ENCODE results near the gene MED28. TPM values are rescaled to one million over a fixed set of nuclear protein-coding genes. Genes with fewer than 3 reads are reported as not detected.
"Not testable (repeated sequence)": the region's sequence is repeated elsewhere in the genome, so short reads cannot be mapped to it uniquely, and the experiment has no call there.

MED28 gene
- total and polyA plus RNA-seq, 4 donors, result 21.1 to 45.1 (median 33.3) TPM

GRCh38 chr4:17657849-17658248, 43.4 kb downstream of the MED28 start:
- no peaks in the 10 kb centered on the region for H3K9me3 ChIP-seq (ENCODE audit: control insufficient read depth, insufficient read depth, low read length)
- H3K27me3 ChIP-seq (ENCODE audit: control insufficient read depth, insufficient read depth, low read length), result no peaks in the 10 kb centered on the region
- H3K36me3 ChIP-seq (ENCODE audit: control insufficient read depth, insufficient read depth, low read length), result no peaks in the 10 kb centered on the region
- no peak overlapping the region for H3K4me3 ChIP-seq (ENCODE audit: low read depth, low read length)
- H3K4me1 ChIP-seq (ENCODE audit: control insufficient read depth, insufficient read depth, low read length), result no peaks in the 10 kb centered on the region
- no peak overlapping the region for H3K27ac ChIP-seq (ENCODE audit: low read depth, low read length)
- WGBS (ENCODE audit: insufficient coverage), result 92% methylated on average over 9 of the region's 9 CpGs
- DNase-seq (ENCODE audit: low read depth in 4 of 6, low spot score in 6 of 6), result no peak

GRCh38 chr4:17659196-17659595, 44.8 kb downstream of the MED28 start:
- H3K4me1 ChIP-seq (ENCODE audit: control insufficient read depth, insufficient read depth, low read length); H3K4me3 ChIP-seq (ENCODE audit: low read depth, low read length); H3K27ac ChIP-seq (ENCODE audit: low read depth, low read length); H3K9me3 ChIP-seq (ENCODE audit: control insufficient read depth, insufficient read depth, low read length); H3K36me3 ChIP-seq (ENCODE audit: control insufficient read depth, insufficient read depth, low read length); H3K27me3 ChIP-seq (ENCODE audit: control insufficient read depth, insufficient read depth, low read length); DNase-seq (ENCODE audit: low read depth in 4 of 6, low spot score in 6 of 6): not testable (repeated sequence)
- 100% methylated on average over 4 of the region's 8 CpGs for WGBS (ENCODE audit: insufficient coverage)

GRCh38 chr4:17662694-17663093, 48.3 kb downstream of the MED28 start:
- no peak for DNase-seq (ENCODE audit: low read depth in 4 of 6, low spot score in 6 of 6)
- Histone ChIP-seq H3K4me1 (ENCODE audit: control insufficient read depth, insufficient read depth, low read length) (no peaks in the 10 kb centered on the region), H3K27ac (ENCODE audit: low read depth, low read length) (no peak overlapping the region), H3K4me3 (ENCODE audit: low read depth, low read length) (no peak overlapping the region), H3K36me3 (ENCODE audit: control insufficient read depth, insufficient read depth, low read length) (no peaks in the 10 kb centered on the region), H3K27me3 (ENCODE audit: control insufficient read depth, insufficient read depth, low read length) (no peaks in the 10 kb centered on the region), H3K9me3 (ENCODE audit: control insufficient read depth, insufficient read depth, low read length) (no peaks in the 10 kb centered on the region)
- 95% methylated on average over 3 of the region's 3 CpGs for WGBS (ENCODE audit: insufficient coverage)

GRCh38 chr4:17664755-17665154, 50.3 kb downstream of the MED28 start:
- 79% methylated on average over 4 of the region's 4 CpGs for WGBS (ENCODE audit: insufficient coverage)
- no peaks in the 10 kb centered on the region for H3K27me3 ChIP-seq (ENCODE audit: control insufficient read depth, insufficient read depth, low read length)
- H3K27ac ChIP-seq (ENCODE audit: low read depth, low read length), result no peak overlapping the region
- H3K4me3 ChIP-seq (ENCODE audit: low read depth, low read length), result no peak overlapping the region
- H3K36me3 ChIP-seq (ENCODE audit: control insufficient read depth, insufficient read depth, low read length), result no peaks in the 10 kb centered on the region
- no peaks in the 10 kb centered on the region for H3K9me3 ChIP-seq (ENCODE audit: control insufficient read depth, insufficient read depth, low read length)
- H3K4me1 ChIP-seq (ENCODE audit: control insufficient read depth, insufficient read depth, low read length), result no peaks in the 10 kb centered on the region
- DNase-seq (ENCODE audit: low read depth in 4 of 6, low spot score in 6 of 6), result no peak

GRCh38 chr4:17665346-17665745, 50.9 kb downstream of the MED28 start:
- 92% methylated on average over 1 of the region's 1 CpG for WGBS (ENCODE audit: insufficient coverage)
- H3K9me3 ChIP-seq (ENCODE audit: control insufficient read depth, insufficient read depth, low read length), result no peaks in the 10 kb centered on the region
- H3K27ac ChIP-seq (ENCODE audit: low read depth, low read length), result no peak overlapping the region
- no peaks in the 10 kb centered on the region for H3K4me1 ChIP-seq (ENCODE audit: control insufficient read depth, insufficient read depth, low read length)
- DNase-seq (ENCODE audit: low read depth in 4 of 6, low spot score in 6 of 6), result no peak
- no peak overlapping the region for H3K4me3 ChIP-seq (ENCODE audit: low read depth, low read length)
- no peaks in the 10 kb centered on the region for H3K36me3 ChIP-seq (ENCODE audit: control insufficient read depth, insufficient read depth, low read length)
- H3K27me3 ChIP-seq (ENCODE audit: control insufficient read depth, insufficient read depth, low read length), result no peaks in the 10 kb centered on the region

GRCh38 chr4:17665852-17666251, 51.4 kb downstream of the MED28 start:
- WGBS (ENCODE audit: insufficient coverage), result 100% methylated on average over 1 of the region's 3 CpGs
- Histone ChIP-seq H3K27me3 (ENCODE audit: control insufficient read depth, insufficient read depth, low read length) (no peaks in the 10 kb centered on the region), H3K9me3 (ENCODE audit: control insufficient read depth, insufficient read depth, low read length) (no peaks in the 10 kb centered on the region), H3K4me1 (ENCODE audit: control insufficient read depth, insufficient read depth, low read length) (no peaks in the 10 kb centered on the region), H3K36me3 (ENCODE audit: control insufficient read depth, insufficient read depth, low read length) (no peaks in the 10 kb centered on the region), H3K27ac (ENCODE audit: low read depth, low read length) (no peak overlapping the region), H3K4me3 (ENCODE audit: low read depth, low read length) (no peak overlapping the region)
- no peak for DNase-seq (ENCODE audit: low read depth in 4 of 6, low spot score in 6 of 6)

GRCh38 chr4:17667253-17667652, 52.8 kb downstream of the MED28 start:
- no peaks in the 10 kb centered on the region for H3K4me1 ChIP-seq (ENCODE audit: control insufficient read depth, insufficient read depth, low read length)
- no peaks in the 10 kb centered on the region for H3K36me3 ChIP-seq (ENCODE audit: control insufficient read depth, insufficient read depth, low read length)
- H3K27me3 ChIP-seq (ENCODE audit: control insufficient read depth, insufficient read depth, low read length), result no peaks in the 10 kb centered on the region
- H3K4me3 ChIP-seq (ENCODE audit: low read depth, low read length), result no peak overlapping the region
- H3K27ac ChIP-seq (ENCODE audit: low read depth, low read length), result no peak overlapping the region
- DNase-seq (ENCODE audit: low read depth in 4 of 6, low spot score in 6 of 6), result no peak
- no peaks in the 10 kb centered on the region for H3K9me3 ChIP-seq (ENCODE audit: control insufficient read depth, insufficient read depth, low read length)
- WGBS (ENCODE audit: insufficient coverage), result 88% methylated on average over 2 of the region's 3 CpGs

GRCh38 chr4:17667653-17668201, 53.3 kb downstream of the MED28 start:
- no peak overlapping the region for H3K4me3 ChIP-seq (ENCODE audit: low read depth, low read length)
- 94% methylated on average over 3 of the region's 3 CpGs for WGBS (ENCODE audit: insufficient coverage)
- no peak overlapping the region for H3K27ac ChIP-seq (ENCODE audit: low read depth, low read length)

GRCh38 chr4:17670423-17670822, 56.0 kb downstream of the MED28 start:
- Histone ChIP-seq H3K27me3 (ENCODE audit: control insufficient read depth, insufficient read depth, low read length) (no peaks in the 10 kb centered on the region), H3K36me3 (ENCODE audit: control insufficient read depth, insufficient read depth, low read length) (no peaks in the 10 kb centered on the region), H3K27ac (ENCODE audit: low read depth, low read length) (no peak overlapping the region), H3K4me1 (ENCODE audit: control insufficient read depth, insufficient read depth, low read length) (no peaks in the 10 kb centered on the region), H3K9me3 (ENCODE audit: control insufficient read depth, insufficient read depth, low read length) (no peaks in the 10 kb centered on the region), H3K4me3 (ENCODE audit: low read depth, low read length) (no peak overlapping the region)
- DNase-seq (ENCODE audit: low read depth in 4 of 6, low spot score in 6 of 6), result no peak

More at GRCh38 chr4:17667653-17668201, 53.3 kb downstream of the MED28 start:
- no peak for DNase-seq (ENCODE audit: low read depth in 4 of 6, low spot score in 6 of 6)
- Histone ChIP-seq H3K27me3 (ENCODE audit: control insufficient read depth, insufficient read depth, low read length) (no peaks in the 10 kb centered on the region), H3K9me3 (ENCODE audit: control insufficient read depth, insufficient read depth, low read length) (no peaks in the 10 kb centered on the region), H3K4me1 (ENCODE audit: control insufficient read depth, insufficient read depth, low read length) (no peaks in the 10 kb centered on the region), H3K36me3 (ENCODE audit: control insufficient read depth, insufficient read depth, low read length) (no peaks in the 10 kb centered on the region)

- H3K4me1 ChIP-seq (ENCODE audit: control insufficient read depth, insufficient read depth, low read length), result no peaks in the 10 kb centered on the region
- no peak overlapping the region for H3K4me3 ChIP-seq (ENCODE audit: low read depth, low read length)
- H3K27ac ChIP-seq (ENCODE audit: low read depth, low read length), result no peak overlapping the region
- no peak for DNase-seq (ENCODE audit: low read depth in 4 of 6, low spot score in 6 of 6)
- no peaks in the 10 kb centered on the region for H3K36me3 ChIP-seq (ENCODE audit: control insufficient read depth, insufficient read depth, low read length)
- H3K27me3 ChIP-seq (ENCODE audit: control insufficient read depth, insufficient read depth, low read length), result no peaks in the 10 kb centered on the region
- WGBS (ENCODE audit: insufficient coverage), result no CpG with 5 or more reads among the region's 5 CpGs
- no peaks in the 10 kb centered on the region for H3K9me3 ChIP-seq (ENCODE audit: control insufficient read depth, insufficient read depth, low read length)
Observed at GRCh38 chr4:17680559-17681280, 66.3 kb downstream of the MED28 start.
